HEK293T (cell line): ENCODE results near the gene GSPT2.

Experiments
- ARNT ChIP-seq: fragments of 450-650 bp; IDR thresholded peaks from 2 replicates; pipeline ENCODE4 v1.6.1; 2017; ENCODE audit warnings: mild to moderate bottlenecking
- BHLHE40 ChIP-seq: fragments of 450-650 bp; IDR thresholded peaks from 2 replicates; pipeline ENCODE4 v1.6.1; 2016; ENCODE audit warnings: mild to moderate bottlenecking, moderate library complexity, borderline replicate concordance
- CTBP1 ChIP-seq: fragments of 450-650 bp; IDR thresholded peaks from 2 replicates; pipeline ENCODE4 v1.6.1; 2016; ENCODE audit warnings: borderline replicate concordance
- FOXK2 ChIP-seq: fragments of 450-650 bp; IDR thresholded peaks from 2 replicates; pipeline ENCODE4 v1.6.1; 2016; ENCODE audit warnings: mild to moderate bottlenecking
- FOXM1 ChIP-seq: fragments of 450-650 bp; IDR thresholded peaks from 2 replicates; pipeline ENCODE4 v1.6.1; 2017; ENCODE audit warnings: mild to moderate bottlenecking, borderline replicate concordance
- LEF1 ChIP-seq: fragments of 450-650 bp; IDR thresholded peaks from 2 replicates; pipeline ENCODE4 v1.6.1; 2017; ENCODE audit warnings: mild to moderate bottlenecking, borderline replicate concordance
- NFRKB ChIP-seq: fragments of 450-650 bp; IDR thresholded peaks from 2 replicates; pipeline ENCODE4 v1.6.1; 2016; ENCODE audit warnings: mild to moderate bottlenecking, moderate library complexity
- PKNOX1 ChIP-seq: fragments of 450-650 bp; IDR thresholded peaks from 2 replicates; pipeline ENCODE4 v1.6.1; 2016
- SP1 ChIP-seq: fragments of 450-650 bp; IDR thresholded peaks from 2 replicates; pipeline ENCODE4 v1.6.1; 2017
- TARDBP ChIP-seq: fragments of 450-650 bp; IDR thresholded peaks from 2 replicates; pipeline ENCODE4 v1.6.1; 2016
- ZNF384 ChIP-seq: fragments of 450-650 bp; IDR thresholded peaks from 2 replicates; pipeline ENCODE4 v1.6.1; 2016

- TF ChIP-seq BHLHE40 (no peak), FOXM1 (no peak), SP1 (no peak), ZNF384 (no peak), TARDBP (no peak), ARNT (no peak), CTBP1 (no peak), NFRKB (no peak), LEF1 (no peak), FOXK2 (no peak), PKNOX1 (no peak)
These were observed 16.0 kb downstream of the GSPT2 start for GRCh38 chrX:51759055-51759839.
